ENCODE results near the gene KCNQ1OT1. TPM values are rescaled to one million over a fixed set of nuclear protein-coding genes. Genes with fewer than 3 reads are reported as not detected.

Gene KCNQ1OT1
- total RNA-seq, 1 donor, result 5.1 TPM

DNA sequence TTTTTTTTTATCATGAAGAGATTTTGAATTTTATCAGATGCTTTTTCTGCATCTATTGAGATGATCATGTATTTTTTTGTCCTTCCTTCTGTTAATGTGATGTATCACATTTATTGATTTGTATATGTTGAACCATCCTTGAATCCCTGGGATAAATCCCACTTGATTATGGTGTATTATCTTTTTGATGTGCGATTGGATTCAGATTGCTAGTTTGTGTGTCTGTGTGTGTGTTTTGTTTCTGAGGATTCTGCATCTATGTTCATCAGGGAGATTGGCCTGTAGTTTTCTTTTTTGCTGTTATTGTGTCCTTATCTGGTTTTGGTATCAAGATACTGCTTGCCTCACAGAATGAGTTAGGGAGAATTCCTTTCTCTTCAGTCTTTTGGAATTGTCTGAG, 52.6 kb downstream of the KCNQ1OT1 start:
- TF ChIP-seq, protein P1, sequence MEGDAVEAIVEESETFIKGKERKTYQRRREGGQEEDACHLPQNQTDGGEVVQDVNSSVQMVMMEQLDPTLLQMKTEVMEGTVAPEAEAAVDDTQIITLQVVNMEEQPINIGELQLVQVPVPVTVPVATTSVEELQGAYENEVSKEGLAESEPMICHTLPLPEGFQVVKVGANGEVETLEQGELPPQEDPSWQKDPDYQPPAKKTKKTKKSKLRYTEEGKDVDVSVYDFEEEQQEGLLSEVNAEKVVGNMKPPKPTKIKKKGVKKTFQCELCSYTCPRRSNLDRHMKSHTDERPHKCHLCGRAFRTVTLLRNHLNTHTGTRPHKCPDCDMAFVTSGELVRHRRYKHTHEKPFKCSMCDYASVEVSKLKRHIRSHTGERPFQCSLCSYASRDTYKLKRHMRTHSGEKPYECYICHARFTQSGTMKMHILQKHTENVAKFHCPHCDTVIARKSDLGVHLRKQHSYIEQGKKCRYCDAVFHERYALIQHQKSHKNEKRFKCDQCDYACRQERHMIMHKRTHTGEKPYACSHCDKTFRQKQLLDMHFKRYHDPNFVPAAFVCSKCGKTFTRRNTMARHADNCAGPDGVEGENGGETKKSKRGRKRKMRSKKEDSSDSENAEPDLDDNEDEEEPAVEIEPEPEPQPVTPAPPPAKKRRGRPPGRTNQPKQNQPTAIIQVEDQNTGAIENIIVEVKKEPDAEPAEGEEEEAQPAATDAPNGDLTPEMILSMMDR (IDR thresholded peaks at IDR 0.05; ENCODE audit: extremely low read depth, low read depth, low read length), result no peak
- no peak for DNase-seq (ENCODE audit: insufficient read length, low spot score, missing footprints)
- Histone ChIP-seq H3K27me3 (ENCODE audit: insufficient read depth, low read length) (no peaks in the 10 kb centered on the region), H3K79me2 (ENCODE audit: insufficient read depth, low read length) (no peaks in the 10 kb centered on the region), H3K4me3 (ENCODE audit: insufficient read depth, low read length) (no peak overlapping the region), H2AFZ (ENCODE audit: low read length) (no peak overlapping the region), H3K27ac (ENCODE audit: low read depth, low read length) (no peak overlapping the region), H3K4me1 (ENCODE audit: insufficient read depth, low read length) (no peaks in the 10 kb centered on the region), H3K36me3 (ENCODE audit: insufficient read depth, low read length) (no peaks in the 10 kb centered on the region), H3K4me2 (ENCODE audit: insufficient read depth, low read length) (no peak overlapping the region), H3K9me3 (ENCODE audit: low read depth, low read length) (peaks cover 37% of the 10 kb centered on the region), H4K20me1 (ENCODE audit: insufficient read depth, low read length) (no peaks in the 10 kb centered on the region)

DNA sequence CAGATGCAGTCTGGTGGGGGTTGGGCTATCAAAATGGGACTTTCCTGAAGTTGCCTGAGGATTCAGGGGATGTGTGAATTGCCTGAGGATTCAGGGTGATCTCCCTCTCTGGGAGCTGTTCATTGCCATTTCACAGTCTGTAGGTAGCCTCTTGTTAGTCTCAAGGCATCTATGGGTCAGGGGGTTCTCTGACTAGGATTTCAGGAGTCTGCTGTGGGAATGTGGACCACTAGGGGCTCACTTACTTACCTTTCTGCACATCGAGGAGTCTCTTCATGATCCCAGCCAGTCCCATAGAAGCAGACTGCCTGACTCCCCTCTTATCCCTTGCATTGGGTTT, 54.0 kb downstream of the KCNQ1OT1 start:
- H3K4me3 ChIP-seq (ENCODE audit: insufficient read depth, low read length), result no peak overlapping the region
- no peaks in the 10 kb centered on the region for H3K4me1 ChIP-seq (ENCODE audit: insufficient read depth, low read length)
- no peak overlapping the region for H2AFZ ChIP-seq (ENCODE audit: low read length)
- H3K79me2 ChIP-seq (ENCODE audit: insufficient read depth, low read length), result no peaks in the 10 kb centered on the region
- no peak overlapping the region for H3K27ac ChIP-seq (ENCODE audit: low read depth, low read length)
- DNase-seq (ENCODE audit: insufficient read length, low spot score, missing footprints), result no peak
- no peaks in the 10 kb centered on the region for H4K20me1 ChIP-seq (ENCODE audit: insufficient read depth, low read length)
- H3K4me2 ChIP-seq (ENCODE audit: insufficient read depth, low read length), result no peak overlapping the region
- no peaks in the 10 kb centered on the region for H3K36me3 ChIP-seq (ENCODE audit: insufficient read depth, low read length)
- H3K27me3 ChIP-seq (ENCODE audit: insufficient read depth, low read length), result no peaks in the 10 kb centered on the region
- peaks cover 31% of the 10 kb centered on the region for H3K9me3 ChIP-seq (ENCODE audit: low read depth, low read length)
- TF ChIP-seq, protein P1 (IDR thresholded peaks at IDR 0.05; ENCODE audit: extremely low read depth, low read depth, low read length), result no peak

DNA sequence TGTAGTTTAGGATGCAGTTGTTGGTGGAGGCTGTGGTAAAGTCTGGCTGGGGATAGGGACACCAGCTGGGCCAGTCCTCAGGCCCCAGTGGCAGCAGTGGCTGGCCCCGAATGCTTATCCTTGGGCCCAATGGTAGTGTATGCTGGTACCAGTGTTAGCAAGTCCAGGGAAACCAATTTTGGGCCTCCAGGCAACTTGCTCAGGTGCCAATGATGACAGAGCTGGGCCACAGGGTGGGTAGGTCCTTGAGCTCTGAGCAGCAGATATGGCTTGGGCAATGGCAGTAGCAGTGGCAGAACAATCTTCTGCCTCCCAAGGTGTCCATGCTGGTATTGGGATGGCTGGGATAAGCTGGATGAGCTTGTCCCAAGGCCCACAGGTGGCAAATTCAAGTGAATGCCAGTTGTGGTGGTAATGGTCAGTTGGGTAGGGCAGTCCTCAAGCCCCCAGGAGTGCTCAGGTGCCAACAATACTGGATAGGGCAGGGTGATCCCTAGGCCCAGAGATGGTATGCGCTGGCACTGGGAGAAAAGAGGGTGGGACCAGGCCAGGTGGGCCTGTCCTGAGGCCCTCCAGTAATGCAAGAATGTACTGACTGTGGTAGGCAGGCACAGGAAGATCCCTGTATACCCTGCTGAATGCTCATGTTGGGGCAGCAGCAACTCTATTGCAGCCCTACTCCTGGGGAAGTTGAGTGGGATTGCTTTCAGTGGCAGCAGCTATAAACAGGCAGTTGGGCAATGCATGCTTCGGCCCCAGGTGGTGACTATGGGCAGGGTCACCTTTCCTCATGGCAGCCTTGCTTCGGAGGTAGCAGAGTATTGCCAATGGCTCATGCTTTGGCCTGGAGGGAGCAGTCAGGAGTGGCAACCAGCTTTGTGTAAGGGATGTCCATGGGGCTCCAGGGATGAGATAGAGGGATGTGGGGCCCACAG, 54.7 kb downstream of the KCNQ1OT1 start:
- H3K4me2 ChIP-seq (ENCODE audit: insufficient read depth, low read length), result no peak overlapping the region
- H2AFZ ChIP-seq (ENCODE audit: low read length), result no peak overlapping the region
- H3K4me1 ChIP-seq (ENCODE audit: insufficient read depth, low read length), result no peaks in the 10 kb centered on the region
- H4K20me1 ChIP-seq (ENCODE audit: insufficient read depth, low read length), result no peaks in the 10 kb centered on the region
- H3K36me3 ChIP-seq (ENCODE audit: insufficient read depth, low read length), result no peaks in the 10 kb centered on the region
- H3K9me3 ChIP-seq (ENCODE audit: low read depth, low read length), result peaks cover 26% of the 10 kb centered on the region
- no peak overlapping the region for H3K4me3 ChIP-seq (ENCODE audit: insufficient read depth, low read length)
- no peak for DNase-seq (ENCODE audit: insufficient read length, low spot score, missing footprints)
- H3K79me2 ChIP-seq (ENCODE audit: insufficient read depth, low read length), result no peaks in the 10 kb centered on the region
- H3K27me3 ChIP-seq (ENCODE audit: insufficient read depth, low read length), result no peaks in the 10 kb centered on the region
- TF ChIP-seq, protein P1 (IDR thresholded peaks at IDR 0.05; ENCODE audit: extremely low read depth, low read depth, low read length), result no peak
- H3K27ac ChIP-seq (ENCODE audit: low read depth, low read length), result no peak overlapping the region

DNA sequence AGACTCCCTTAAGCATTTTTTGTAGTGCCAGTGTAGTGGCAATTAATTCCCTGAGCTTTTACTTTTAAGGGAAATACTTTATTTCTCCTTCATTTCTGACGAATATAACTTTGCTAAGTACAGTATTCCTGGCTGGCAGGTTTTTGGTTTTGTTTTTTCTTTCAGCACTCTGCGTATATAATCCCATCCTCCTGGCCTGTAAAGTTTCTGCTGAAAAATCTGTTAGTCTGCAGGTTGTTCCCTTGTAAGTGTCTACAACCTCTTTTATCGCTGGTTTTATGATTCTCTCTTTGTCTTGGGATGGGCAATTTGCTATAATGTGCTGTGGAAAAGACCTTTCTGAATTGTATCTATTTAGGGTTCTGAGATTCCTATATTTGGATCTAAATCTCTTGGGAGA, 56.0 kb downstream of the KCNQ1OT1 start:
- Histone ChIP-seq H3K27me3 (ENCODE audit: insufficient read depth, low read length) (no peaks in the 10 kb centered on the region), H3K4me1 (ENCODE audit: insufficient read depth, low read length) (no peaks in the 10 kb centered on the region), H3K27ac (ENCODE audit: low read depth, low read length) (no peak overlapping the region), H3K79me2 (ENCODE audit: insufficient read depth, low read length) (no peaks in the 10 kb centered on the region), H4K20me1 (ENCODE audit: insufficient read depth, low read length) (no peaks in the 10 kb centered on the region), H3K4me3 (ENCODE audit: insufficient read depth, low read length) (no peak overlapping the region), H2AFZ (ENCODE audit: low read length) (no peak overlapping the region), H3K4me2 (ENCODE audit: insufficient read depth, low read length) (no peak overlapping the region), H3K36me3 (ENCODE audit: insufficient read depth, low read length) (no peaks in the 10 kb centered on the region), H3K9me3 (ENCODE audit: low read depth, low read length) (peaks cover 26% of the 10 kb centered on the region)
- DNase-seq (ENCODE audit: insufficient read length, low spot score, missing footprints), result no peak
- TF ChIP-seq, protein P1 (IDR thresholded peaks at IDR 0.05; ENCODE audit: extremely low read depth, low read depth, low read length), result no peak

Data from osteoblast (primary cell).